CD1c-positive myeloid dendritic cell (primary cell): ENCODE data around the gene IGSF8.
"Not testable (repeated sequence)": the region's sequence is repeated elsewhere in the genome, so short reads cannot be mapped to it uniquely, and the experiment has no call there.

Source experiments
- DNase-seq: peaks from one replicate; pipeline ENCODE4 v3.0.0-alpha.2; 2016; ENCODE audit errors: extremely low spot score

The IGSF8 gene

GRCh38 chr1:160069460-160070231 lies 28.8 kb downstream of the IGSF8 start, which contains the start of gene KCNJ10:
KCNJ10 (minus strand) TSS chr1:160070160; CDS start chr1:160042532, 27,628 bp downstream.
- DNase-seq: no peak

- no peak for DNase-seq
Observed at GRCh38 chr1:160068225-160068624, 30.2 kb downstream of the IGSF8 start.

GRCh38 chr1:160066829-160067745 lies 31.3 kb downstream of the IGSF8 start:
- no peak for DNase-seq

GRCh38 chr1:160064746-160065145 lies 33.7 kb downstream of the IGSF8 start:
- DNase-seq: no peak

GRCh38 chr1:160064164-160064563 lies 34.3 kb downstream of the IGSF8 start:
- DNase-seq: peak; percentile 8

- DNase-seq: peak; percentile 21
Observed at GRCh38 chr1:160063176-160063575, 35.2 kb downstream of the IGSF8 start.

- DNase-seq: no peak
Observed at GRCh38 chr1:160062230-160062532, 36.2 kb downstream of the IGSF8 start.

GRCh38 chr1:160061369-160062229 lies 36.8 kb downstream of the IGSF8 start:
- no peak for DNase-seq

GRCh38 chr1:160058087-160058486 lies 40.3 kb downstream of the IGSF8 start:
- no peak for DNase-seq

- no peak for DNase-seq
Observed at GRCh38 chr1:160056648-160057169, 41.7 kb downstream of the IGSF8 start.

GRCh38 chr1:160053548-160054365 lies 44.7 kb downstream of the IGSF8 start:
- DNase-seq: no peak

- DNase-seq: no peak
Observed at GRCh38 chr1:160052936-160053335, 45.5 kb downstream of the IGSF8 start.

GRCh38 chr1:160050619-160051018 lies 47.8 kb downstream of the IGSF8 start:
- DNase-seq: no peak

GRCh38 chr1:160050182-160050581 lies 48.2 kb downstream of the IGSF8 start:
- not testable (repeated sequence) for DNase-seq

GRCh38 chr1:160049101-160049500 lies 49.3 kb downstream of the IGSF8 start:
- DNase-seq: no peak

- no peak for DNase-seq
Observed at GRCh38 chr1:160048335-160048734, 50.1 kb downstream of the IGSF8 start.

GRCh38 chr1:160047111-160047991 lies 51.1 kb downstream of the IGSF8 start:
- peak; percentile 20 for DNase-seq

GRCh38 chr1:160046494-160047110 lies 51.8 kb downstream of the IGSF8 start:
- DNase-seq: peak; percentile 64

GRCh38 chr1:160045653-160046052 lies 52.8 kb downstream of the IGSF8 start:
- DNase-seq: peak; percentile 3
